GM21423 (cell line): ENCODE results near the gene GSN.

Experiments used
- ATAC-seq: cut with Tn5 transposase; IDR thresholded peaks from one replicate; pipeline ENCODE4 v1.9.1; 2021; ENCODE audit warnings: mild to moderate bottlenecking, moderate library complexity; ENCODE audit not compliant: unreplicated experiment

GSN gene

DNA sequence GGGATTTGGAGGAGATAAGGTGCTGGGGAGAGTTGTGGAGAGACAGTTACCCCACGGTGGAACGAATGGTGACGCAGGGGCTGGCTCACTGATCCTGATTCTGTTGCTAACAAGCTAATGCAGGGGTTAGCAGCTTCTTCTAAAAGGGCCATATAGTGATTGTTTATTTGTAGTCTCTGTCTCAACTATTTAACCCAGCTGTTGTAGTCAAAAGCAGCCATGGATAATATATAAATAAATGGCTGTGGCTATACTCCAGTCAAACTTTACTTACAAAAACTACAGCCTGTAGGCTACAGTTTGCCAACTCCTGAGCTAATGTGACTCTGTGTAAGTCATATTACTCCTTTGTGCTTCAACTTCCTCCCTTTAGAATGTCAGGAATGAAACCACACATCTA, 80.3 kb downstream of the GSN start:
- ATAC-seq, result no peak

DNA sequence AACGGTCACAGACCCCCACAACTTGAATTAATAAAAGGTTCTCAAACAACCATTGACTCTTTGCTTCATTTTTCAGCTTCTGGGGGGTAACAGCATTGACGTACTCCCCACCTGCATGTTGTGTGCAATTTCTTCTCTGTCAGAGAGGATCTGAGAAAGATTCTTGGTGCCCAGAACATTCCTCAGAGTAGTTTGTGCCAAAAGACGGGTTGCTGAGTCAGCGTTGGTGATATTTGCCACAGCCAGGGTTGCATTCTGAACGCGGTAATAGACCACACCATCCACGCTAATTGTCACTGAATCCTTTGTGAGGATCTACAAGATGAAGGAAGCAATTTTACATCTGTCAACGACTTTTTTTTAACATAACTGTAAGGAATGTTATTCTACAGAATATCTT, 81.0 kb downstream of the GSN start:
- ATAC-seq, result no peak

DNA sequence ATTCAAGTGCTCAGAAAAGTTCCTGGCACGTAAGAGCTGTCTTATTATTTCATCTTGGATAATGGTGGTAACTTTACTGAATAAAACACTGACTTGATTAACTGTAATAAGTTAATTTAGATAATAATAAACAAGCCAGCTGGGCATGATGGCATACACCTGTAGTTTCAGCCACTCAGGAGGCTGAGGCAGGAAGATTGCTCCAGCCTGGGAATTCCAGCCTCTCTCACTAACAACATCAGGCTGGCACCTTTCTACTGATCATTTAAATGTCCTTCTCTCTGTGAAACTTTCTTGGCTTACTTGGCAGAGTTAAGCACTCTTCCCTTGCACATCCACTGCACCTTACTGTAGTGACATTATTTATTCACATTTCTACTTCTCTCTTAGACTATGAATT, 82.1 kb downstream of the GSN start:
- ATAC-seq, result no peak

DNA sequence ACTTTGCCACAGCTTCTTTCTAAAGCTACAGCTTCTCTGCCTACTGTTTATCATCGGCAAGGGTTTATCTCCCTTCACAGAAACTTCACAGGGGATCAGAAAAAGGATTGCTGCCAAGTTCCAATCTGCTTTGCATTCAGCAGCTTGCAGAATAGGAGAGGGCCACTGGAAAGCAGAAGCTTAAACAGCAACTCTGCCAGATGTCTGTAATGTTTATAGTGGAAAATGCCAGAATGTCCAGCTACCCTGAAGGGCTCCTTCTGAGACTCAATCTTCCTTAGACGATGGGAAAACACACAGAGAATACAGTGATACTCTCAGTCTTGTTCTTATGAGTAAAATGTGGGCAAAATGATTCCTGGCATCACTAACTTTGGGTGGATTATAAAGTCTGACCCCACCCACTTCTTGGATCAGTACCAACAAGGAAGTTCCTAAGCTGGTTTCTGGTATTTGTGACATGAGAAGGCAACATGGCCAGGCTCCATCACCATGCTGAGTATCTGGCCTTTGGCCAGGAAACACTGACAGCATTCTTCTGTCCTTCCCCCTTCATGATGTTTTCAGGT, 83.1 kb downstream of the GSN start:
- ATAC-seq, result no peak

DNA sequence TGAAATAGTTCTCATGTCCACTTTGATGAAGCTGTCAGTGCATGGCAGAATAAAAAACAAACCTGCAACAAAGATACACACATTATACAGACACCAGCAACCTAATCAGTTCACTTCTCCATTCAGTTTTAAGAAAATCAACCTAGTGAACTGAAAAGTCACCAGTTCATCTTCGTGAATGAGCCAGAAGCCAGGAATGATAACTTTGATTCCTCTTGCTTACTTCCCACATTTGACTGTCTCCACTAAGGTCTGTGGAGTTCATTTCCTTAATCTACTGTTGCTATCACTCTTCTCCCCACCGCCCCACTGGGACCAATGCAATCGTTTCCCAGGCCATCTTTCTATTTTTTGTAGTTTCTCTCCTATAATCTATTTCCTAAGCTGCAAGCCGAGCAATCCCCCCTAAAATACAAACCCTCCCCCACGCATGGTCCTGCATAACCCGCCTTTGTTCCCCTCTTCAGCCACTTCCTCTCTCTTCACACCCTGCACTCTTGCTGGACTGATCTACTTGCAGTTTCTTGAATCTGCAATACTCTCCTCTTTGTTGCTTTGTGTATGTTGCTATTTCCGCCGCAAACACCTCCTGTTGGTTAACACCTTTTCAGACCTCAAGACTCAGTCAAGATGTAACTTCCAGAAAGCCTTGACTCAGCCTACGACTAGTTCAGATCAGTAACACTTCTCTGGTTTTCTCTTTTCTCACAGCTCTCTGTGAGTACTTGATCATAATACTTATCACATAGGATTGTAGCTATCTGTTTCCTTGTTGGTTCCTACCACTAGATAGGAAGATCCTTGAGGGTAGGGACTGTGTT, 85.5 kb downstream of the GSN start:
- ATAC-seq, result peak; percentile 98

DNA sequence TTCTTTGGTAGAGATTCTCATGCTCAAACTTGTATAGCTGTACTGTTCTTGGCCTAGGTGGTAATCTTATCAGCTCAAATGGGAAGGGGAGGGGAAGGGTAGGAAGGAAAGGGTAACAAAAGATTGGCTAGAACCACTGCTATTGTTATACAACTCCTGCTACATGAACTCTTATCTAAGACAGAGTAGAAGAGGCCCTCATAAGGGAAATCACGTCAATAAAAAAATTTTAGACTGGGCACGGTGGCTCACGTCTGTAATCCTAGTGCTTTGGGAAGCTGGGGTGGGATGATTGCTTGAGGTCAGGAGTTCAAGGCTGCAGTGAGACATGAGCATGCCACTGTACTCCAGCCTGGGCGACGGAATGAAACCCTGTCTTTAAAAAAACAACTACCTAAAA, 86.2 kb downstream of the GSN start:
- no peak for ATAC-seq

DNA sequence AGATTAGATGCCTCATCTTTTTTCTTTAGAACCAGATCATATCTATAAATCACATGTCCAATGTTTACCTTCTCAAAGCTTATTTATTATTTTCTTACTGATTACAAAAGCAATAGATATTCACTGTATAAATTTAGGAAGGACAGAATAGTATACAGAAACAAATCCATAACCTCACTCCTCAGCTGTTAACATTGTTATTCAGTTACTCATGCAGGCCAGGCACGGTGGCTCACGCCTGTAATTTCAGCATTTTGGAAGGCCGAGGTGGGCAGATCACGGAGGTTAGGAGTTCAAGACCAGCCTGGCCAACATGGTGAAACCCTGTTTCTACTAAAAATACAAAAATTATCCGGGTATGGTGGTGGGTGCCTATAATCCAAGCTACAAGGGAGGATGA, 86.8 kb downstream of the GSN start:
- ATAC-seq, result no peak

DNA sequence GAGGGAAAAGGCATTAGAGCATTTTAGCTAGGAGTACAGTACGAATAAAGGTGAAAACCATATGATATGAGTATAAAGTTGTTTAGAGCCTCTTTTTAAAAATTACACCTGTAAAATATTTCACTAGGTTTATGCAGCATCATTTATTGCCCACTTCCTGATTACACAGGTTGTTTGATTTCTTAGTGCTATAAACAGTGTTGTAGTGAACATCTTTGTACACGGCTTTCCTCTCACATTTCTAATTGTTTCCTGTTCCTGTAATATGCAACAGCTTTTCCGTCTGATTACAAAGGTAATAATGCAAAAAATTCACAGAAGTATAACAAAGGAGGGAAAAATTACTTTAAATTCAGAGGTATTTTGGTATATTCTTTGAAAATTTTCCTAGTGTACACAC, 89.0 kb downstream of the GSN start:
- ATAC-seq, result no peak

DNA sequence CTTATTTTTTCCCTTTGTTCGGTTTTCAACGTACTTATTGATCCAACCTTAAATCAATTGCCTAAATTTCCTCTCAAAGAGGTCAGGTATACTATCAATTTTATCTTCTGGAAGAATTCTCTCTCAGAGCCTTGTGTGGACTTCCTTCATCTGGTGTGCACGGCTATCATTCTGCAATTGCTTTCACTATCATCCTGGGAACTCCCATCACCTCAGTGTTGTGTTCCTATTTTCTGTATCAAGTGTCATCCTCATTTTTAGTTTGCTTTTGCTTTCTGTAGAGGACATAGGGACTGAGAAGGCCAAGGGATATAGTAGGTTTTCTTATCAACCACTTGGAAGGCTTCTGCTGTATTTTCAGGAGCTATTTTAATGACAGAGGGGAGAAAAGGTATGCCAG, 90.8 kb downstream of the GSN start:
- ATAC-seq, result no peak

DNA sequence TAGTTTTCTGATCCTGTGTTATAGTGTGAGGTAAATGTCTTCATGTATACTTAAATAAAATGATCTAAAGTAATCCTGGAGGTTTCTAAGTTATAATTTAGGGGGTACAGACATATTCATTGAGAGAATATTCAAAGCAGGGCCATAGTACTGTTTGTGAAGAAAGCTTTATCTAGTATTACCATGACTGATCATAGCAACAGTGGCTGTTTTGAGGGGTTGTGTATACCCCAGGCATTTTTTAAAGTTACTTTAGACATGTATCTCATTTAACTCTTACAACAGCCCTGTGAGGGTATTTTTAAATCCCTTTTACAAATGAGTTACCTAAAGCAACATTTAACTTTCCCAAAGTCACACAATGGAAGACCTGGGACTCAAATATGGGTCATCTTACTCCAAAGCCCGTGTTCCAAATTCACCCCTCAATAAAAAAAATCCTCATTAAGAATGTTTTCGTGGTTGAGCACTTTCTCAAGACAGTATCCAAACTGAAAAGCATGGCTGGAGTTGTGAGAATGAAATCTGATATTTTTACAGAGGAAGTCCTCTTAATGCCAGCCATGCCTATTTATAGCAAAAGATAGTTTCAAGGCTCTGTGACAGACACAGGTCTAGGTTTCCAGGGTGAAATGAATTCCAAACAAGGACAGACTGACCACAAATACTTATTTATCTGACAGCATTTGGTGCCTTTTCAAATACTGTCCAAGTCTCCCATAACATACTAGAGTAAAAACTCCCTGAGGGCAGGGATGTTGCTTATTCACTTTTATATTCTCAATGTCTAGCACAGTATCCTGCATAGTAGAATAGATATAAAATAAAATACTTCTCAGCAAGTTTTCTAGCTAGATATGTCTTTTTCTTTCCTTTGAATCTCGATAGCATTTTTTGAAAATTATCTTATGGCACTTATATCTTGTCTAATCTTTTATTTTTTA, 91.7 kb downstream of the GSN start:
- ATAC-seq, result no peak

DNA sequence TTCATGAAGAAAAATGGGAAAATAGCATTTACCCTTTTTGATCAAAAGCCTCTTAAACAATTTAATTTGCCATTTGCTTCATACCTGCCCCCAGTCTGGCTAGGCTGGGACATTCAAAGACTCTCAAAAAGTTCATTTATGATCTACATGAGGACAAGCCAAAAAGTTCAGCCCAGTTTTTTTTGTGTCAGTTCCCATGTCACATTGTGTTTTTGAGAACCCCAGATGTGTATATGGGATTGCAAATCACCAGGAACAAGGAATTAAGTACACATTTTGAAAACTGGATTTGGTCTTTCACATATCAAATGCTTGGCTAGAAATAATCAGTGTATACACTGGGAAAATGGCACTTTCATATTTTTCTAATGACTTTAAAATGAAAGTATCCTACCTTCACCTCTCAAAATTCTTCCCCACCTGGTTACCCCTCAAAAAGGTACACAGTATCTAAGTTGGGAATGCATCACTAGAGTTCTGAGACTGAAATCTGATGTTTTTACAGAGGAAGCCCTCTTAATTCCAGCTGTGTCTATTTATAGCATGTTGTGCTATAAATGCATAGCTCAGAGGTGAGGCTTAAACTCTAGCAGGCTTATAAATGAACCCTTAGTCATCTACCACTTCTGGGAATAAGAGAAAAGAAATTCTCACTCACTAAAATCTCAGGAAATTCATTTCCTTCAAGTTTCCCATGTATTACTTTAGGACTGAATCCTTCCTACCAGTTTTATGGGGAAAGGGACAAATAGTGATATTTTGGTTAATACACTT, 92.8 kb downstream of the GSN start:
- no peak for ATAC-seq

DNA sequence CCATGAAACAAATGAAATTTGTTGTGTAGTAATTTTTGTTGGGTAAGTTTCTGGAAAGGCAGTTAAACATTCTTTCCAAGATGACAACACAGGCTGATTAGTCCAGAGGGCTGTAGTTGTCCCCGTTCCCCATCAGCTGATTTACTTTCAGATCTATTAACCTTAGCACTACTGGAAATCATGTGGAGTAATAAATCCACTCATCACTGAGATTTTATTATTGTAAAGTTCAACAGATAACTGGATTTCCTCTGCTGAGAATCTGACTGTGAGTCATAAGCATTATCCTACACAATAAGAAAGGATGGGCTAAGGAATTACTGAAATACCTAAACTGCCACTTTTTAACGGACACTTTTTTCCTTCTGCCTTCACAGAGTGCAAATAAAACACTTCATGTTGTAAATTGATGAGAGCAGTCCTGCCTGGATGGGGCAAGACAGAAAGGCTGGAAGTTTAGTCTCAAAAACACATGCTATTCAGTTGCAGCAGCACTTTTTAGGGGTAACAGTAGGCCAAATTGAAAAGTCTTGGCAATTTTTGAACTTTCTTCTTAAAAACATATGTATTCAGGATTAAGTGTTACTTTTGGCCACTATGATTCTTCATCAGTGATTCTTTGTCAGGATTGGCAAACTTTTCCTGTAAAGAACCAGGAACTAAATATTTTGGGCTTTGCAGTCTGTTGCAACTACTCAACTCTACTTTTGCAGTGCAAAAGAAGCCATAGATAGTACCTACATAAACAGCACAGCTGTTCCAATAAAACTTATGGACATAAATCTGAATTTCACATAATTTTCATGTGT, 95.1 kb downstream of the GSN start:
- ATAC-seq, result no peak

DNA sequence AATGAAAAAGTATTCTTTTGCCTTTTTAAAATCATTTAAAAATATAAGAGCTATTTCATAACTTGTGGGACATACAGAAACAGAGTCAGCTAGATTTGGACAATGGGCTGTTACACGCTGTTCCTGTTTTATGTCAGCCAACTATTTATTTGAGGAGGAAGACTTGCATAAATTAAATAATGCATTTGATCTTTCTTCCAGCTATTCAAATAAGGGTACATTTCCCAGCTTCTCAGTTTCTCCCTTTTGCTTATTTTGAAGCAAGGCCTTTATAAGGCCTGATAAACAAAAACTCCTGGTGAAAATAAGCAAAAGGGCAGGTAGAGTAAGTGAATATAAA, 95.6 kb downstream of the GSN start:
- ATAC-seq, result no peak

DNA sequence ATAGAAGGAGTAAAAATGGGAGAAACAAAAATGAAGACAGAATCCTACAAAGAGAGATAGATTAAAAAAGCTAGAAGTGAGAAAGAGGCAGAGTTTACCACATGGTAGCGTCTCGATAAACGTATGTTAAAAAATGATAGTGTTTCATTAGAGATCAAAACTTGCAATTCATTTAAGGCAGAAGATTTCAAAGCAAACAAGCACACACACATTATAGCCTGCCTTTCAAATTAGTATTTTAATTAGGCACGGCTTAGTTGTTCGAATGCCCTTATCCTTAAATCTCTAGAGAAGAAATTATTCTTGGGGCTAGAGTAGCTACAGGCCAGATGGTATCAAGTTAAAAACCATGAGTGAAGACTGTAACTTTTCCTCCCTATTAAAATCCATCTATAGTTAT, 96.1 kb downstream of the GSN start:
- ATAC-seq, result no peak

DNA sequence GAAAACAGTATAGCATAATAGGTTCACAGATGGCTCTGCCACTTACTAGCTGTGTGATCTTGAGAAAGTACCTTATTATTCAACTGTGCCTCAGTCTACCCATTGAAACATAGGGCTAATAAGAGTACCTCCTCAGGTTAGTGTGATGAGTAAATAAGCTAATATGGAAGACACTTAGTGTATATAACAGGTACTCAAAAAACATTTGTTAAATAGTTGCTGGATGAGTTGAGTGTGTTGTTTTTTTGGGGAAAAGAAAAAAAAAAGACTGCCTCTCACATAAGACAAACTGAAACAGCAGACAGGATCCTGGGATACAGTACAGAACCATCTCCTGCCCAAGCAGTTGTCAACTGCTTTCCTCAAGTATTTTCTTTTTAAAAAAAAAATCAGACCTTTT, 96.9 kb downstream of the GSN start:
- no peak for ATAC-seq

DNA sequence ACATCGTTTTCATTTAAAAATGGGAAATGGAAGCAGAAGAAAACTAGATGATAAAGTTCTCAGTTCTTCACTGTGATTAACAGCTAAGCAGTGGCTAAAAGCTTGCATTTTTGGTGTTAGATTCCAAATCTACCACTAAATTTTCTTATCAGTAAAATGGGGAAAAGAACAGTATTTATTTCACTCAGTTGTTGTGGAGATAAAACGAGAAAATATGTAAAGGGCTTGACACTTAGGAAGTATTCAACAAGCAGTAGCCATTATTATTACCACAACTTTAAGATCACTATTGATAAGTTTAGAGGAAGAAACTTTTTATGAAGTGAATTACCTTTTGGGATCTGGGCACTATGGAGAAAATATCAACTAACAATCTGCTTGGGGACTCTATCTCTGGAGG, 97.6 kb downstream of the GSN start:
- no peak for ATAC-seq

DNA sequence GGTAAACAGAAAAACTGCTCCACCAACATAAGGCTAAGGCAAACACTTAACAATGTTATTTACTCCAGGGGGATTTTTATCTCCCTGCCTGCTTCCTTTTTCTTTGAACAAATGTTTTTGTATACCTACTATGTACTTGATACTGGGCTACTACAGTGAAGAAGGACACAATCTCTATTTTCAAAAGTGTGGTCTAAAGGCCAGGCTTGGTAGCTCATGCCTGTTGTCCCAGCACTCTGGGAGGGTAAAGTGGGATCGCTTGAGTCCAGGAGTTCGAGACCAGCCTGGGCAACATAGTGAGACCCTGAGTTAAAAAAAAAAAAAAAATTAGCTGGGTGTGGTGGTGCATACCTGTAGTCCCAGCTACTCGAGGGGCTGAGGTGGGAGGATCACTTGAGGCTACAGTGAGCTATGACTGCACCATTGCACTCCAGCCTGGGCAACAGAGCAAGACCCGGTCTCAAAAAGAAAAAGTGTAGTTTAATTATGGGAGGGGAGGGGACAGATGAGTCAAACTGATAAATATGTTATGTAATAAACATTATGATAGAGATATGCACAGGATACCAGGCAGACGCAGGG, 98.7 kb downstream of the GSN start:
- no peak for ATAC-seq

DNA sequence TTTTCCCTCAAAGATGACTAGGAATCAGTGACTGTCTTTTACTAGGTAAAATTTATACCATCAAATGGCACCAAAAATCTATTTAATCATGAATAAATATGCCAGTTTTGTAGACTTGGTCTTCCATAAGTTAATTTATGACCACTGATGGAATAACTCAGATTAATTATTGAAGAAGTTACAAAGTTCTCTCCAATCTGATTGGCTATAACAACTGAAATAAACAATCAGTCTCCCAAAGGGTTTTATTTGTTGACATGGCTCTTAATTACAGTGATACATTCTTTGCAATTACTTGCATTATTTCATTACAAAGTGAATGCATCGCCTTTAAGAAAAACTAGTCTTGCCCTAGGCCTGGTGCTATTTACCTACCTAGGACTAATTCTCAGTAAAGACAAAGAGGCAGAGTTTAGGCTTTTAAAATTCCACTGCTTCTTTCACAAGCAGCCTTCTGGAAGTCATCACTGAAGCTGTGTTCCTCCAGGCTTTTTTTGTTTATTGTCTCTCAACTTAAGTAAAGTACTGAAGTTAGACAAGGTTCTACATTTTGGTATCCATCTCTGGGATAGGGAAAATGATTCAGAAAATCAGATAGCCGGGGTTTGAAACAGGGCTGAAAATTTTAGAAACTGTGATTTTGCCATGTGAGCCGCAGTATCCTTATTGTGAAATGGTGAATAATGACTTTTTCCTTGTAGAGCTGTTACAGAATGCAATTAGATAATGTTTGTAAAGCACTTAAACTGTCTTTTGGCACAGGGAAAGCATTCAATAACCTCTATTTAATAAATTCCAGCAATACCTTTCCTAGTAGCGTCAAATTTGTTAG, 99.6 kb downstream of the GSN start:
- no peak for ATAC-seq

DNA sequence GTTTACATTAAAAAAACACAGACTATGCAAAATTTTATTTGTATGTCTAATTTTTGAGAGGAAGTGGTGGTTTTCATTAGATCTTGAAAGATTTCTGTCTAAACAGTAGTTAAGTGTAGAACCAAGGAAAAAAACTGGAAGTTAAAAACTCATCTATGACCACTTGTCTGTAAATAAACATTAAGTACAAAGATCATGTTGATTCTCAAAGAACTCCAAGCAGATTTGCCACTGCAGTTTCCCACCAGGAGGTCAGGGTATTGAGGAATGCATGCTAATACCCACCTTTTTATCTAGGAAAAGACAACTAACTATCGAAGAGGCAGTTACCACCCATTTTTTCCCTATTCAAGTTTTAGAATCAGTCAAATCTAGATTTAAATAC, 100.2 kb downstream of the GSN start:
- ATAC-seq, result no peak
